GM12801 (cell line): ENCODE data around the gene ADARB2.

Experiments used
- CTCF ChIP-seq: IDR thresholded peaks from one replicate; pipeline ENCODE4 v1.5.1; 2011; ENCODE audit warnings: control low read depth; ENCODE audit not compliant: insufficient read length; ENCODE audit errors: extremely low read depth

The ADARB2 gene

DNA sequence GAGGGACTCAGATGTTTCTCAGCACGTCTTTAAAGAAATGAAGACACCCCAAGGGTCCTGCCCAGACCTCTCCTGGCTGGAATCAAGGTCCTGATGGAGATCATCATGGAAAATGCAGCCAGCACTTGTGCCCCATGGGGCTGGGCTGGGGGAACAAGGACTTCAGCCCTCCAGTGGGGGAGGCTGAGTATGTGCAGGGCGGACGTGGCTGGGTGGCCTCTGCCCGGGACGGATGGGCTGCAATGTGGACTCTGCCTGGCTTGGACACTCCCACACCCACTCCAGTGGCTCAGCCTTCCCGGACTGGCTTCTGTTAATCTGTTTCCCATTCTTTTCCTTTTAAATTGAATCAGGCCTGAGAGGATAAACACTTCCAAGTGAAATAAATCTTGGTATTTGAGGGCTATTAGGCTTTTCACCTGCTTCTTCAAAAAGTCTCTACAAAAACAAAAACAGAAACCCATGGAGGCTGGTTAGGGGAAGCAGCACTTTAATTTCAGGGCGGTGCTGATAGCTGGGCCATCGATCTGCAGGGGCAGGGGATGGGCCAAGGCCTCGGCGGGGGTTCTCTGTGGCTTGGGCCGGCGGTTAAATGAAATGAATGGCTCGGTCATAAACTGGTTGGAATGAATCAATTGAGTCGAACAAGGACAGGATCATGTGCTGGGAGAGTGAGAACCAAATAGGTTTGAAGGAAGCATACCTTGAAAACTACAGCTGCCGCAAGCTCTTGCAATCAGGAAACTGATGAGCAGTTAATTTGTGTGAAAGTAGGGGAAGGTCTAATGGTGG lies 51.4 kb downstream of the ADARB2 start:
- TF ChIP-seq CTCF: no peak

GRCh38 chr10:1684991-1685390 lies 52.3 kb downstream of the ADARB2 start:
- no peak for TF ChIP-seq CTCF

GRCh38 chr10:1683649-1684048 lies 53.7 kb downstream of the ADARB2 start:
- no peak for TF ChIP-seq CTCF

DNA sequence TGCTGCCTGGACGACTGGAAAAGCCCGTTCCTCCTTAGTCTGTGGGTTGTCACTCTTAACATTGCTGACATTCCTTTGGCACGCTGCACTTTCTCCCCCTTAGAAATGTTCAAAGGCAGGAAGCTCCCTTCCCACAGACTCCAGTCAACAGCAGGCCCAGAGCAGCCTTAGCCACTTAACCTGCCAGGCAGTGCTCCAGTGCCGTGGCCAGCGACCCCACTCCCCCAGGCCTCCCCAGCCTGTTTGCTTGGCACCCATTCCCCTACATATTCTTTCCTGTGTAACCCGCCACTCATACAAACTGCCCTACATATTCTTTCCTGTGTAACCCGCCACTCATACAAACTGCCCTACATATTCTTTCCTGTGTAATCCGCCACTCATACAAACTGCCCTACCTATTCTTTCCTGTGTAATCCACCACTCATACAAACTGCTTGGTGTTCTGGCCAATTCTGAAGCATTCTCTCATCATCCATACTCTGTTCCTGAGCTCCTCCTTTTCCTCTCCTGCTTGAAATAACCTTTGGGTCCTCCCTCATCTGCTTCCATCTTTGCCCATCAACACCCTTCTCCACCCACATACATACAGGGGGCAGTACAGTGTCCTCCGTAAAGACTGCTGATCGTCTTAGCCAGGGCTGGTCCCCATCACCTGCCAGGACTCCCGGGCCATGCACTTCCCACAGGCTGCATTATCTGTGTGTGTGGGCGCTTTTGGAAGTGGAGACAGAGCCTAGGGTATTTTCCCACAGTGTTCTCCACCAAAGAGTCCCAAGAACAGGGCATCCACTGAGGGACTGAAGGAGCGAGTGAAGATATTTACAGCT lies 57.3 kb downstream of the ADARB2 start:
- no peak for TF ChIP-seq CTCF

DNA sequence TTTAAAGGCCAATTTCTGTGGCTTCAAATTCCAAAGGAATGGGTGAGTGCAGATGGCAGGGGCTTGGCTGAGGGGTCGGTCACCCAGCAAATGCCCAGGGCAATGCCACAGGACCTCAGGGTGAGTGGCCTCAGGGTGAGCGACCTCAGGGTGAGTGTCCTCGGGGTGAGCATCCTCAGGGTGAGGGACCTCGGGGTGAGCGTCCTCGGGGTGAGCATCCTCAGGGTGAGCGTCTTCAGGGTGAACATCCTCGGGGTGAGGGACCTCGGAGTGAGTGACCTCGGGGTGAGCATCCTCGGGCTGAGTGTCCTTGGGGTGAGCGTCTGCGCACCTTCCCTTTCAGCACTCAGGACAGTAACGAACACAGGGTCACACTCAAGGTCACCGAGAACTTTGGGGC lies 59.2 kb downstream of the ADARB2 start:
- TF ChIP-seq CTCF: no peak

DNA sequence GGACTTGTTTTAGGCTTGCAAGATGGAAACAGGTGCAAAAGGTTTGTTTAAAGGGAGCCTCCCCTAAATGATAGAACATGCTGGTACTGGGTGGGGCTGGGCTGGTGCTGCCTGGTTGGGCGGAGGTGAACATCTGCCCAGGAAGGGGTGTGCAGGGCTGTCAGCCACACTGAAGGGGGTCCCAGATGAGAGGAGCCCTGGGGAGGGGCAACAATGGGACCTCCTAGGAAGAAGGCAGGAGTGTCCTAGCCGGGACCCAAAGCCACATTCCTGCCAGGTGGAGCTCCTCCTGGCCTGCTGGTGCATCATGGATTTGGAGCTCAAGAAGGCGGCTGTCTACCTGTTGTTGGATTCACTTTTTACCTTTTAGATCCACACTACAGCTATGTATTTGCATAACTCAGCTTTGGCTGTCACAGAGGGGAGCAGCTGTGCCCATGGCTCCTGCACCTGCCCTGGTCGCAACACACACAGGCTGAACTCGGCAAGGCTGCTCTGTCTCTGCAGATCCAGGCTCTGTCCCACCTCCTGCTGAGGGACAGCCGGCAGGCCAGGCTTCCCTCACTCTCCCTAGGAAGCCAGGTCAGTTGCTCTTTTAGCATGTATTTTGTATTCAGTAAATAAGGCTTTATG lies 59.9 kb downstream of the ADARB2 start:
- TF ChIP-seq CTCF: no peak

DNA sequence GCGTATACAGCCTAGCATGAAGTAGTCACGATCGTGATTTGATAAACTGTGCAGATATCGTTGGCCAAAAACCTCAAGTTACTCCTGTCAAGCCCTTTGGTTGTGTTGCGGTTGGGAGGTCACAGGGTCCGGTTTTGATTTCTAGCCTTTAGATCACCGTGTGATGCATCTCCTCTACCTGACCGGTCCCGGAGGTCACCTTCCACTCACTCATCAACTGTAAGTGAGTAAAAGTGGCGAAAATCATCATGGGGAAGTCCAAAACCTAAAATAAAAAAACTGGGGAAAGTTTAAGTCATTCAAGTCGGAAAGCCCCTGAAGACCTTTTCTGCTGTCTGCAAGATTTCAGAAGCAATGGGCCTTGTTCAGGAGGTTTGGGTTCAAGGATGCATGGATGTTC lies 62.8 kb downstream of the ADARB2 start:
- TF ChIP-seq CTCF: no peak
